T follicular helper cell (primary cell): ENCODE results near the gene ZNFX1.
"Not testable (repeated sequence)": the region's sequence is repeated elsewhere in the genome, so short reads cannot be mapped to it uniquely, and the experiment has no call there.

Source experiments
- DNase-seq: peaks from one replicate; pipeline ENCODE4 v3.0.0-alpha.2; 2020; ENCODE audit warnings: low read depth
- total RNA-seq, 2 experiments: gene quantifications; one replicate each; lab custom pipeline; 2026; lab: John Stamatoyannopoulos, UW

ZNFX1 gene
- total RNA-seq, result 299 to 356 reads per million in 2 experiments

DNA sequence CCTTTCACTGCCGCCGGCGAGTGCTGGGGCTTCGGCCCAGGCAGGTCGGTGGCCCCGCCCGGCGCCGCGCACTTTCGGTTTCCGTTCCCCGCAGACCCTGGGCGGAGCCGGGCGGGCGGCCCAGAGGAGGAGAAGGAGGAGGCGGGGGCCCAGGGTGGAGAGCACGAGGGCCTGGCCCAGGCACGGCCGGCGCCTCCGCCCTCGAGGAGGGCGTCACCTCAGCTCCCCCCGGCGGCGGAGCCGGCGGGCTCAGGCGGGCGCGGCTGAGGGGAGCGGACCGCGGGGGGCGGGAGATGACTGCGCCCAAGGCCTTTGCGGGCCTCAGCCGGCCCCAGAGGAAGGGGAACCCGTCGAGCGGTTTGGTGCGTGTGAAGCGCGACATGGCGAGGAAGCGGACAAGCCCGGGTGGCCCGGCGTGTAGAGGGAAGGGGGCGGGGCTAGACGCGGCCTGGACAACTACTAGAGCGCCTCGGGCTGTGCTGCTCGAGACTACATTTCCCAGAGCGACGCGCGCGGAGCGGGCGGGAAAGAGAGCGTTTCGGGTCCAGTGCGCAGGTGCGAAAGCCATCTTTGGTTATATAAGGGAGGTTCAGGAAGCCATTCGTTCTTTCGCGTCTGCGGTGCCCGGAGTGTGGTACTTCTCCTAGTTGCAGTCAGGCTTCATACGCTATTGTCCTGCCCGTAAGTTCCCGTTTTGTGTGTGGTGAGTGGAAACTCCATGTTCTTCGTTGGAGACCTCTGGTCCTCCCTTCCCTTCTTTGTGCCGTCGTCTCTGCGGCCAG, at the start of gene ZNFX1:
TSS of gene ZNFX1 (minus strand) at position 22 of the 782 bp plus-strand sequence. CDS start 2,218 bp downstream, outside the sequence.
- peak; percentile 96 for DNase-seq

DNA sequence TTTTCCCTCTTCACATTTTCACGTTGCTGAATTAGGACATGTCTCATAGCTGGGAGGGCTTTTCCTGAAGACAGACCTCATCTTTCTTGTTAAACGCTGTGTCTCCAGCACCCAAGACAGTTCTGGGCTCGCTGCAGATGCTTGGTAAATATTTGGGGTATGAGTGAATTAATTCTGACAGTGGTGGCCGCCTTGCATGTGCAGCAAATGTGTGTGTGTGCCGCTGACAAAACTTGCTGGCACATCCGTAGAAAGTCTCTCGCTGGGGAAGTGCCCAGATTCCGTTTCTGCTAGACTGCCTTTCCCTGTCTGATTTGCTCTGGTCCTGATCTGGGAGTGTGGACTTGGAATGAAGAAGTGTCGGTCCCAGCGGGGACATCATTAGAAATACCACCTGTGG, 48.2 kb upstream of the ZNFX1 start:
- DNase-seq, result no peak

DNA sequence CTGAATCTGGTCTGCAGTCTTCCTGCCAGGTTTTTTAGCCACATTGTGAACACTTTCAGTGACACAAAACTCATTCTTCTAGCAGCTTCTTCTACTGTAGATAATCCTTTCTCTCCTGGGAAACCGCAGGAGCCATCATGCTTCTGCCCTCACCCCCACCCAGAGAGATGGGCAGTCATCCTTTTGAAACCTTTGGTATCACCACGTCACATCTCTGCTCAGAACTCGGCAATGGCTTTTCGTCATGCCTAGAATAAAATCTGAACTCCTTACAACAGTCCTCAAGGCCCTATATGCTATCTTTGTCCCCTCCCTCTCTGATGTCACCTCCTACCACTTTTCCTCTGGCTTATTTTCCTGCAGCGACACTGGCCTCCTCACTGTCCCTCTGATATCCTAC, 46.4 kb upstream of the ZNFX1 start:
- DNase-seq, result no peak

DNA sequence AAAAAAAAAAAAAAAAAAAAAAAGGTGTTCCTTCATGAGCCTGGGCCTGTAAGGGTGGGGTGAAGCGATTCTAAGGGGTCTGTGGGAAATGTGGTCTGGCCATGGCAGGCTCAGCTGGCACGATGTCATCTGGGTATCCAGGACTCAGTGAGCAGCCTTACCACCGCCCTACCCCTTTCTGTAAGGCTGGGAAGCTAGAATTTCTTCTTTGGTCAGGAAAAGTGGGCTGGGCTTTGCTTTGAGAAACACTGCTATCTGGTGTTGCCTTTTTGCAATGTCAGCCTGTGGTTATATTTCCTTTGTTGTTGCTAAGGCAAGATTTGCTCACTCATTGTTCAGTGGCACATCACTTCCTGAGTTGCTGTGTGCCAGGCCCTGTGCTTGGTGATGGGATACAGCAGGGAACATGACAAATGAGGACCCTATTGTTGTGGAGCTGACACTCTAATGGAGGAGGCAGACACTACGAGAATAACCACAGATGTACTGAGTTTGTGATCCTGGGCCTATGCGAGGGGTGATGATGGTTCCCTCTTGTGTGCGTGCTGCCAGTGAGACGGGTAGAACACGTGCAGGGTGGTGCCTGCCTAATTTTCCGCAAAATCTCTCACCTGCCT, 45.9 kb upstream of the ZNFX1 start:
- no peak for DNase-seq

DNA sequence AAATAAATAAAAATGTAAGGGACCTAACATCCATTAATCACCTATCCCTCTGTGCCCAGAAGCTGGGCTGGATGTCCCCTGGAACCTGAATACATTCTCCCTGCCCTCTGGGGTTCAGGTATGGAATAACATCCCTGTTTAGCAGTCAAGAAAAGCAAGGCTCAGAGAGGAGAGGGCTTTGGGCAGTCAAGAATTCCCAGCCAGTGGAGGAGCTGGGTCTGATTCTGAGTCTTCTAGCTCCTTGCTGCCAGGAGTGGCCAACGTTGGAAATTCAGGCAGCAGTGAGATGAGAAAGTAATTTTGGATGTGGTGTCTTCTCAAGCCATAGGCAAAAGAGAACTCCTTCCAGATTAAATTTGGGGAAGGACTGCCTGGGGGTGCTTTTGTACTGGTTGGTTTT, 42.6 kb upstream of the ZNFX1 start:
- DNase-seq, result no peak

DNA sequence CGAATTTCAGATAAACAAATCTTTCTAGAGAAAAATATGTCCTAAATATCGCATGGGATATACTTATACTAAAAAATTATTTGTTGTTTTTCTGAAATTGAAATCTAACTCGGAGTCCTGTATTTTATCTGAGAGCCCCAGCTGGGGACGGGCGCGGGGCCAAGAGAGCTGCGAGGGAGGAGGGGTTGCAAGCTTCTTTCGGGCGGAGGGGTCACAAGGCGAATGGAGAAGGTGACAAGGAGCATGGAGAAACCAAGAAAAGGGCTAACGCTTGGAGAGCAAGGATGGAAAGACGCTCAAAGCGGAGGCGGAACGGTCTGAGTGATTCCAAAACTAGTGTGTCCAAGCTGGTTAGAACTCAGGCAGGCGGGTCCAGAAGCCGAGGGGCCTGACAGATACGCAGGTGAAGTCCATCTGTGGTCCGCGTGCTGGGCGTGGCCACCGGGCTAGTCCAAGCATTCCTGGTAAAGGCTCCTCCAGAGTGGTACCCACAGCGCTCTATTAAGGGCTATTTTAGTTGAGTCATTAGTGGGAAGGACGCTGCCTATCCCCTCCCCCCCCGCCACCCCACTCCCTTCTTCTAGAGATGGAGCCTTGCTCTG, 41.5 kb upstream of the ZNFX1 start:
- DNase-seq, result no peak

DNA sequence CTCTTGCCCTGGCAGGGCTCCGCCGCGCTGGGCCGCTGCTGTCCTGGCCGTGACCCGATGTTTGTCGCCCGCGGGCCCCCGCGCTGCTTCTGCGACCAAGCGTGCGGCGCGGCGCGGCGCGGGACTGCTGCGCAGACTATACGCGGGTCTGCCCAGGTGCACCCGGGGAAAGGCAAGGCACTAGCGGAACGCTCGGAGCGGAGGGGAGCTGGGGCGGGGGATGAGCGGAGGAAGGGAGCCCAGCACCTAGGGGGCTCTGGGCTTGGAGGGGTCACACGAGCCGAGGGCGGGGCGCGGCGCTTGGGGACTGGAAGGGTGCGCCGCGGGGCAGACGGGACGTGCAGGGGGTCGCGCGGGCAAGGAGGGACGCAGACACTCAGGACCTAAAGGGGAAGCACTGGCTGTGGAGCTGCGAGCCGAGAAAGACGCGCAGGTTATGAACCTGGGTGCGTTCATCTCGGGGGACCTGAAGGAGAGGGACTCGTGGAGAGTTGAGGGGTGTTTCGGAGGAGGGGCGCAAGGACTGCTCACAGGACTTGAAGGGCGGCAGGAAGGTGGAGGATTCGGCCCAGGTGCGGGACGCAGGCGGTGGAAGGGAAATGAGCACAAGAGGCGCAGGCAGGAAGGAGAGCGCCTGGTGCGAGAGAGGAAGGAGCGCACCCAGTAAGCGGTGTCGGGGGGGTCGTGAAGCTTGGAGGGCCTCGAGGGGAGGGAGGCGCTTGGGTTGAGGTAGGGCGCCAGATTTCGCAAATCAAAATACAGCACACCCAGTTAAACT, 40.8 kb upstream of the ZNFX1 start:
- no peak for DNase-seq

DNA sequence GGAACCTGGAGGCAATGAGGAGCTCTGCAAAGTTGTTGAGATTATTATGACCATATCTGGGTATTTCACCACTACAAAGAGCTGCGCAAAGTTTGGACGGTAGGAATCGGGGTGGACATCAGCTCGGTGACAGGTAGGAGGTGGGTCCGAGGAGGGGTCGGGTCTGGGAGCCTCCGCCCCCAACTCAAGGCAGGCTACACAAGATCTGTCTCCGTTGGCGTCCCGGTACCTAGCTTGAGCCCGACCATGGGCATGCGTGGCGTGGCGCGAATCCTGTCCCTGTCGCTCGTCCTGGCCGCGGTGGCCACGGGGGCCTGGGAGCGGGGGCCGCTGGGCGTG, 40.2 kb upstream of the ZNFX1 start:
- no peak for DNase-seq

DNA sequence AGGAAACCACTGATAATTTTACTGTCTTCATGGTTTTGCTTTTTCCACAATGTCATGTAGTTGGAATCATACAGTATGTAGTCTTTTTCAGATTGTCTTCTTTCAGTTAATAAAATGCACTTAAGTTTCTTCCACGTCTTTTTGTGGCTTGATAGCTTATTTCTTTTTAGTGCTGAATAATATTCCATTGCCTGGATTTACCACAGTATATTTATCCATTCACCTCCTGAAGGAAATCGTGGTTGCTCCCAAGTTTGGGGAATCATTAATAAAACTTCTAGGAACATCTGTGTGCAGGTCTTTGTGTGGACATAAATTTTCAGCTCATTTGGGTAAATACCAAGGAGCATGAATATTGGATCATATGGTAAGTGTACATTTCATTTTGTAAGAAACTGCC, 38.8 kb upstream of the ZNFX1 start:
- DNase-seq, result no peak

DNA sequence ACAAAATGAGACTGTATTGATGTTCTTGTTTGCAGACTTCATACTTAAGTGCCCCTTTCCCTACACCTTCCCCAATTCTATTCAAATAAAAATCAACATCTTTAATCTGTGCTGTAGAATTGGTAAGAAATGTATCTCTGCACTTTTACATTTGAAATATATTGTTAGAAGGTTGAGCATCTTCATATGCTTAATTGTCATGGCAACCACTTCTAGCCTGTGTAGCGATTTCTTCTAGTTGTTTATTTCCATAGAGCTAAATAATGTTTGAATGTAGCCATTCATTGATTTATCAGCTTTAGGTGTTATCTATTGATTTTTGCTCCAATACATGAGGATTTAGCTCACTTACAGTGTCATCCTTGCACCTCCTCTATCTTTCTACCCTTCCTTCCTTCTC, 37.7 kb upstream of the ZNFX1 start:
- DNase-seq, result no peak

DNA sequence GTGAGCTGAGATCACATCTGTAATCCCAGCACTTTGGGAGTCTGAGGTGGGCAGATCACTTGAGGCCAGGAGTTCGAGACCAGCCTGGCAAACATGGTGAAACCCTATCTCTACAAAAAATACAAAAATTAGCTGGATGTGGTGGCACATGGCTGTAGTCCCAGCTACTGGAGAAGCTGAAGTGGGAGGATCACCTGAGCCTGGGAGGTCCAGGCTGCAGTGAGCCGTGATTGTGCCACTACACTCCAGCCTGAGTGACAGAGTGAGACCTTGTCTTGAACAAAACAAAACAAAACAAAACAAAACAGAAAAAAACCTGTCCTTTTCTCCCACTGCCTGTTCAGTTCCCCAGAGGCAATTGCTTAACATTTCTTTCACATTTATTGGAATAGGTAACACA, 36.2 kb upstream of the ZNFX1 start:
- DNase-seq, result not testable (repeated sequence)

DNA sequence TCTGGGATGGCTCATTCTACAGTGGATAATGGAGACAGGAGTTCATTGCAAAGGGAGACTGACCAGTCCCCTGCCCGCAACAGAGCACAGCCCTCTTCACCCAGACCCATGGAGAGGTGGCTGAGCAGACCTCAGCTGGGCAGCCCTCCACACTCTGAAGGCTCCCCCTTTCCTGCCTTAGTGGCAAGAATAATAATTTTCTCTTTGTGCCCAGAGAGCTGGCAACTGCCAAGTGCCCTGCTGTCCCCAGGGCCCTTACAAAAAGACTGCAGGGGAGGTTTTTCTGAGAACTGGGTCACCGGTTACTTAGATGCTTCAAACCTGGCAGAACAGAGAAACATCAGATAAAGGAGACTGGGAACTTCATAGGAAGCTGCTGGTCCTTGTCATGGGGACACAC, 35.4 kb upstream of the ZNFX1 start:
- DNase-seq, result no peak

DNA sequence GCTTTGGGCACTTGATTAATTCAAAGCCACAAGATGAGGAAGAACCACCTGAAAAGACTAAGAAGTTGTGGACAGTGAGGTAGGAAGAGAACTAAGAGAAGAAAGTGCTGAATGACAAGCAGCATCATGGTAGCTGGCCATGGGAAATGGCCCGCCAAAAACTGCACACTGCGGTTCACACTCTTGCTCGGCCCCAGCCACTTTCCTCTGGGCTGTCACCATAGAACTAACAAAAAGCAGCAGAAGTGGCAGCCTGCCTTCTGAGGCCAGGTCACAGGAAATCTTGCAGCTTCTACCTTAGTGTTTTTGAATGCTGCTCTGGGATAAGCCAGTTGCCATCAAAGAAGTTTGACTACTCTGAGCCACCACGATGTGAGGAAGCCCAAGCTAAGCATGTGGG, 34.8 kb upstream of the ZNFX1 start:
- DNase-seq, result no peak

DNA sequence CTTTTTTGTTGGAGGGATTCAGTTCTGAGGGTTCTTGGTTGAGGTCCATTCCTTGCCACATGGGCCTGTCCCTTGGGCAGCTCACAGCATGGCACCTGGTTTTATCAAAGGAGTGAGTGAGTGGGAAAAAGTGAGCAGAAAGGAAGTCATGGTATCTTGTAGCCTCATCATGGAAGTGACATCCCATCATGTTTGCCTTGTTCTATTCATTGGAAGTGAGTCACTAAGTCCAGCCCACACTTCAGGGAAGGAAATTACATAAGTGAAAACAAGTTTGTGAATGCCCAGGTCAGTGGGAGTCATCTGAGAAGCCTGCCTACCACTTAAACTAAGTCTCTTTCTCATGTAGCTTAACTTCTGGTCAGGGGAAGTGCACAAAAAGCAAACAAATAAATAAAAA, 32.8 kb upstream of the ZNFX1 start:
- no peak for DNase-seq

DNA sequence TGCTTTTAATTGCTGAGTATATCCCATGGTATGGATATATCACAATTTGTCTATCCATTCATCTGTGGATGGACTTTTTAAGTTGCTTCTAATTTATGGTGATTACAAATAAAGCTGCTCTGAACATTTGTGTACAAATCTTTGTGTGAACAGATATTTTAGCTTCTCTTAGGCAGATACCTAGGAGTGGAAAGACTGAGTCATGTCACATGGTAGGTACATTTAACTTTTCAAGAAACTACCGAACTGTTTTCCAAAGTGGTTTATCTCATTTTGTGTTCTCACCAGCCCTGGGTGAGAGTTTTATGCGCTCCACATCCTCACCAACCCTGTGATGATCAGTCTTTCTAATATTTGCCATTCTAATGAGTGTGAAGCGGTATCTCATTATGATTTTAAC, 31.0 kb upstream of the ZNFX1 start:
- DNase-seq, result no peak

DNA sequence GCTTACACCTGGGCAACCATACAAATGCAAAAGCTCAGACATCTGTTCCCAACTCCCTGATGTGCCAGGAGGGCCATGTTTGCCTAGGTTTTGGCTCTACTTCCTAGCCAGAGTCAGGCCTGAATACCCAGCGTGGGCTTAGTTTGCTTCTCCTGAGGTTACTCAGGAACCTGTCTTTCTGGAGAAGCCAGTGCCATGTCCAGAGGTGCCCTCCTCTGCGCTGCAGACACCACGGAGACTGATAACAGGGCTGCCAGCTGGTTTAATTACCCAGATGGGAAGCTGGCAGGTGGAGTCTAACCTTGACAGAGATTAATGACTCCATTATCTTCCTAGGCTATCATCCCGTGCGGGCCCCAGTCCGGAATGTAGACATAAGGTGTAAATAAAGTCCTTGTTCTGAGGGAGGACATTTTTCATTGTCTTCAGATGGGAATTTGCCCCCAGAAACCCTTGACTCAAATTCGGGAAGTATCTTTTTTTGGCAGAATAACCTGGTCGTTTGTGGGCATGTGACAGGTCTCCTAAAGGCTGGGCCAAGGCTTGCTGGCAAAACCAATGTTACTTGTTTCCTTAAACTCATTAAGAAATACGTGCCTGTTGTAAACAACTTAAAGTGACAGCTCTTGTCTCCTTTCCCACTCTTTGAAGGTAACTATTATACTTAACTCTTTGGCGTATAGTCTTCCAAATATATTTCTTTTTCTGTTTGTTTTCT, 29.2 kb upstream of the ZNFX1 start:
- no peak for DNase-seq

DNA sequence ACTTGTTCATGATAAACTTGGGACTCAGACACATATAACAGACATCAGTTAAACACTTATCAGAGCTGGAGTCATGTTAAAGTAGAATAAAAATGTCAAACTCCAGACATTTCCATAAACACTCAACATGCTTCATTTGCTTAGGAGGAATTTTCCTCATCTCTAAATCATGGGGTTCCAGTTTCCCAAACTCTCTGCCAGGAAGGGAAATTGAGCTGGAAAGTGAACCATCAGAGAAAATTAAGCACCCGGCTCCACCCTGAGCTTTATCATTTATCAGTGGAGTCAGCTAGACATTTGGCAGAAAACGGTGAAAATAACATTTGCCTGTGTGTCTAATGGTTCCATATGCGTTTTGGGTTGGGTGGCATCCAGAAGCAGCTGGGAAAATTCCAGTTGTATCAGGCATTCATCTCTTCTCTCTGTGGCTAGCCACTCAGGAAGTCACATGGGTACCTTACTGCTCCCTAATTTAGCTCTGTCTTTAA, 25.3 kb upstream of the ZNFX1 start:
- no peak for DNase-seq

DNA sequence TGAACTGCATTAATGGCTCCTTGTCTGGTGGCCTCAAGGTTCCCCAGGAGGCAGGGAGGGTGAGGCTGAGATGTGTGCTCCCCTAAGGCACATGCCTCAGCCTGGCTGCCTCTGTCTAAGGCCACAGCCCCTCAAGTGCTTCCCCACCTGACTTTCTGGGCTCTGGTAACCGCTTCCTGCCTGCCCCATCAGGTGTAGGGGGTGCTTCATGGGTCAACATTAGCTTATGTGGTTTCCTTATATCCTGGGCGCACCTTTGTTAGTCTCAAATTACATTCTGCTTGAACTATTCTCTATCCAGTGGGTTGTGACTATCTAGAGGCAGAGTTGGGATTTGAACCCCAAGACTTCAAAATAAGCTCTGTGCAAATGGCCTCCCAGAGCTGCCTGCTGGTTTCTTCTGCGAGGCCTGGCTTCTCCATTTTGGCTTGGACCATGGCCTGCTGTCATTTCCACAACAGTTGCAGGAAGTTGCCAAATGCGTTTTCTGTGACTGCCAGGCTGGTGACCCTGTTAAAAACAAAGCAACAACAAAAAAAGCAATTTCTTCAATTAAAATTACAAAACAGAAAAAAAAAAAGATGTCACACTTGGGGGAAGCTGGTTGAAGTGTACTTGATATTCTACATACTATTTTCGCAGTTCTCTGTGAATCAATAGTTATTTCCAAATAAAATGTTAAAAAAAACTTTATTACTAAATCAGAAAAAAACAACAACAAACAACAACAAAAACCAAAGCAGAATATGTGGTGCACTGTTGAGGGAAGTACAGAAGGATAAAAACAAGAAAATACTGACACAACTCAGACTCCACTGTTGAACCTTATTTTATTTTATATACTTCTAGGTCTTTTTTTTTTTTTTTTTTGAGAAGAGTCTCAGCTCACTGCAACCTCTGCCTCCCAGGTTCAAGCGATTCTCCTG, 20.0 kb upstream of the ZNFX1 start:
- DNase-seq, result no peak

DNA sequence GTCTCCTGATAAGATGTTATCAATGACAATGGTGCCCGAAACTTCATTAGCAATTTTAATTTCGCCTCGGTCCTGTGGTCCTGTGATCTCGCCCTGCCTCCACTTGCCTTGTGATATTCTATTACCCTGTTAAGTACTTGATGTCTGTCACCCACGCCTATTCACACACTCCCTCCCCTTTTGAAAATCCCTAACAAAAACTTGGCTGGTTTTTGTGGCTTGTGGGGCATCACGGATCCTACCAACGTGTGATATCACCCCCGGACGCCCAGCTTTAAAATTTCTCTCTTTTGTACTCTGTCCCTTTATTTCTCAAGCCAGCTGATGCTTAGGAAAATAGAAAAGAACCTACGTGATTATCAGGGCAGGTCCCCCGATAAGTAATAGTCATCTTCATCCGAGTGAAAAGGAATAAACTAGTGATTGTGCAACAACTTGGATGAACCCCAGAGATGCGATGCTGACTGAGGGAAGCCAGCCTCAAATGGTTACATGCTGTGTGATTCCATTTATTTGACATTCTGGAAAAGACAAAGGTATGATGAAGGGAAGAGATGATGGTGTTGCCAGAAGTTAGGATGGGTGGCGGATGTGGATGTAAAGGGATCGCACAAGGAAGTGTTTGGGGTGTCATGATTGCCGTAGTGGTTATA, 16.3 kb upstream of the ZNFX1 start:
- DNase-seq, result not testable (repeated sequence)

DNA sequence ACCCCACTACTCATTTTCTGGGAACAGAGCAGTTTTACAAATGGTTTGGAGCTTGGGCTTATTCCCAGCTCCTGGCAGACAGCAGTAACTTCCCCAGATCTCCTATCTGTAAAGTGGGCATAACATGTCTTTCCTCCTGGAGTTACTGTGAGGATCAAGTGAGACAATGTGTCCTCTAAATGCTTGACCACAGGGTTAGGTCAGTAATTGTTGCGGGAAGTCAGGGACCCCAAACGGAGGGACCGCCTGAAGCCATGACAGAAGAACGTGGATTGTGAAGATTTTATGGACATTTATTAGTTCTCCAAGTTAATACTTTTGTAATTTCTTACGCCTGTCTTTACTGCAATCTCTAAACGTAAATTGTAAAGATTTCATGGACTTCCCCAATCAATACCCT, 15.3 kb upstream of the ZNFX1 start:
- DNase-seq, result no peak
